SH-SY5Y (cell line): Measurements from ENCODE around the gene TOM1L2.

Experiments
- GATA2 ChIP-seq: IDR thresholded peaks from 2 replicates; pipeline ENCODE4 v1.6.1; 2011; ENCODE audit warnings: mild to moderate bottlenecking, low read depth, low read length
- GATA3 ChIP-seq: IDR thresholded peaks from 2 replicates; pipeline ENCODE4 v1.6.1; 2011; ENCODE audit warnings: low read depth, mild to moderate bottlenecking, low read length, moderate library complexity

The TOM1L2 gene

GRCh38 chr17:17983776-17984175 lies 11.6 kb upstream of the TOM1L2 start:
- TF ChIP-seq GATA3 (no peak), GATA2 (no peak)

- TF ChIP-seq GATA3 = no peak
- no peak for TF ChIP-seq GATA2
Observed at GRCh38 chr17:17983376-17983775, 11.2 kb upstream of the TOM1L2 start.

- TF ChIP-seq GATA3 (no peak), GATA2 (no peak)
Observed at GRCh38 chr17:17982801-17983200, 10.6 kb upstream of the TOM1L2 start.

GRCh38 chr17:17981330-17981729 lies 9.1 kb upstream of the TOM1L2 start:
- TF ChIP-seq GATA3 = no peak
- TF ChIP-seq GATA2 = no peak

- TF ChIP-seq GATA2 (no peak), GATA3 (no peak)
Observed at GRCh38 chr17:17979778-17980177, 7.6 kb upstream of the TOM1L2 start.

GRCh38 chr17:17978481-17979424 lies 6.6 kb upstream of the TOM1L2 start:
- TF ChIP-seq GATA2 (no peak), GATA3 (no peak)

GRCh38 chr17:17976931-17977570 lies 4.9 kb upstream of the TOM1L2 start:
- TF ChIP-seq GATA2 = no peak

- TF ChIP-seq GATA2 = no peak
- no peak for TF ChIP-seq GATA3
Observed at GRCh38 chr17:17975436-17975835, 3.2 kb upstream of the TOM1L2 start.

GRCh38 chr17:17972952-17973254 lies 703 bp upstream of the TOM1L2 start:
- TF ChIP-seq GATA2 = no peak
- TF ChIP-seq GATA3 = no peak

GRCh38 chr17:17971431-17972125 lies 622 bp downstream of the TOM1L2 start:
- TF ChIP-seq GATA3 (no peak), GATA2 (no peak)

GRCh38 chr17:17970699-17971430 lies 1.3 kb downstream of the TOM1L2 start:
- TF ChIP-seq GATA2 = no peak
- TF ChIP-seq GATA3 = no peak

GRCh38 chr17:17966399-17966798 lies 5.8 kb downstream of the TOM1L2 start:
- TF ChIP-seq GATA3 (no peak), GATA2 (no peak)

- TF ChIP-seq GATA2 (no peak), GATA3 (no peak)
Observed at GRCh38 chr17:17965152-17965721, 7.0 kb downstream of the TOM1L2 start.

GRCh38 chr17:17964710-17965109 lies 7.5 kb downstream of the TOM1L2 start:
- TF ChIP-seq GATA3 (no peak), GATA2 (no peak)
